Ectodermal cell (in vitro differentiated cells): ENCODE measurements around the gene BDP1.
"Not testable (repeated sequence)": the region's sequence is repeated elsewhere in the genome, so short reads cannot be mapped to it uniquely, and the experiment has no call there.

Experiments
- H3K27ac ChIP-seq: 2 replicates; pipeline ENCODE4 v1.7.0; 2013; ENCODE audit warnings: mild to moderate bottlenecking, low read depth, low read length; ENCODE audit not compliant: insufficient read depth, poor library complexity, severe bottlenecking
- H3K27me3 ChIP-seq: 2 replicates; pipeline ENCODE4 v1.7.0; 2013; ENCODE audit warnings: mild to moderate bottlenecking, low read length; ENCODE audit not compliant: insufficient read depth, control insufficient read depth, poor library complexity, severe bottlenecking
- H3K36me3 ChIP-seq: one replicate; pipeline ENCODE4 v1.7.0; 2013; ENCODE audit warnings: low read length; ENCODE audit not compliant: control insufficient read depth, insufficient read depth
- H3K4me1 ChIP-seq: one replicate; pipeline ENCODE4 v1.7.0; 2013; ENCODE audit warnings: low read length; ENCODE audit not compliant: control insufficient read depth, insufficient read depth
- H3K4me3 ChIP-seq: 2 replicates; pipeline ENCODE4 v1.7.0; 2013; ENCODE audit warnings: low read depth, low read length, control low read depth; ENCODE audit not compliant: insufficient read depth
- H3K9me3 ChIP-seq: 2 replicates; pipeline ENCODE4 v1.7.0; 2013; ENCODE audit warnings: mild to moderate bottlenecking, low read length, moderate library complexity; ENCODE audit not compliant: control insufficient read depth
- WGBS, 2 experiments: methylation state at CpG; one replicate each; pipeline ENCODE4 v1.1.7; 2013; ENCODE audit warnings: missing lambda C conversion rate in 2 of 2; 5-methylcytosine and 5-hydroxymethylcytosine counted together

Gene BDP1

DNA sequence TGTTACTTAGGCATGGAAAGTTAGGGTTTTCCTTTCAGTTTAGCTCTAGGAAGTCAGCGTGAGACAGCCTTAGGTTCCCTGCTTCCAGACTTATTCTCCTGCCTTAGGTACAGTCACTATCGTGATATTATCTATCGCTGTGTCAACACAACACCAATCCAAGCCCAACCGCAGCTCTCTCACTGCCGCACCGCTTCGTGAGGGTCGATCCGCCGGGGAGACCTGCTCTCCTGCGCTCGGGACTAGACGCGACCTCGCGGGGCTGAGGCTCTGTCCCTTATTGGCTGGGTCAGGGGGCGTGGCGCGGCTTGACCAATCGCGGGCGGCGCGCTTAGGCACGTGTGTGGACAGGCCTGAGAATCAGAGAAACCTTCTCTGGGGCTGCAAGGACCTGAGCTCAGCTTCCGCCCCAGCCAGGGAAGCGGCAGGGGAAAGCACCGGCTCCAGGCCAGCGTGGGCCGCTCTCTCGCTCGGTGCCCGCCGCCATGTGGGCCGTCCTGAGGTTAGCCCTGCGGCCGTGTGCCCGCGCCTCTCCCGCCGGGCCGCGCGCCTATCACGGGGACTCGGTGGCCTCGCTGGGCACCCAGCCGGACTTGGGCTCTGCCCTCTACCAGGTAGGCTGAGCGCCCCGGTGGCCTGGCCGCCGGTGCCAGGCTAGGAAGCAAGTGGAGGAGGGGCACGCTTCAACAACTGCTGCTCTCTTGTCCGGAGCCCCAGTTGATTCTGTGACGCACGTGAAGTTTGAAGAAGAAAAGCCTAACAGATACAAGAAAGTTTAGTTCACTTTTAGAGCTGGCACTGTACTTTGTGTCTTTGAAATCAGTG, 131.7 kb downstream of the BDP1 start, which contains the start of gene MCCC2:
Gene MCCC2, plus strand, starts transcription at position 400 of the 825 bp plus-strand sequence. Its CDS starts 86 bp downstream, at position 486.
- H3K36me3 ChIP-seq = no peaks in the 10 kb centered on the region
- peak within 1 kb of the TSS; percentile 73 for H3K4me3 ChIP-seq
- H3K27me3 ChIP-seq = no peaks in the 10 kb centered on the region
- peak within 1 kb of the TSS; percentile 69 for H3K27ac ChIP-seq
- no peaks in the 10 kb centered on the region for H3K4me1 ChIP-seq
- no peaks in the 10 kb centered on the region for H3K9me3 ChIP-seq
- WGBS, 2 experiments = 2 to 3% methylated on average over 56 of the region's 56 CpGs

GRCh38 chr5:71587766-71588532, 132.5 kb downstream of the BDP1 start:
- H3K4me3 ChIP-seq = peak overlapping the region; percentile 73
- no peaks in the 10 kb centered on the region for H3K4me1 ChIP-seq
- no peaks in the 10 kb centered on the region for H3K36me3 ChIP-seq
- peak overlapping the region; percentile 69 for H3K27ac ChIP-seq
- H3K9me3 ChIP-seq = no peaks in the 10 kb centered on the region
- no peaks in the 10 kb centered on the region for H3K27me3 ChIP-seq
- WGBS, 2 experiments = 75 to 78% methylated on average over 18 to 19 of the region's 19 CpGs

- H3K9me3 ChIP-seq = no peaks in the 10 kb centered on the region
- no peaks in the 10 kb centered on the region for H3K4me1 ChIP-seq
- no peak overlapping the region for H3K4me3 ChIP-seq
- H3K27ac ChIP-seq = no peak overlapping the region
- WGBS, 2 experiments = 96 to 97% methylated on average over 2 of the region's 2 CpGs
- H3K27me3 ChIP-seq = no peaks in the 10 kb centered on the region
- H3K36me3 ChIP-seq = no peaks in the 10 kb centered on the region
These were observed 133.1 kb downstream of the BDP1 start for GRCh38 chr5:71588533-71588885.

GRCh38 chr5:71589903-71590302, 134.5 kb downstream of the BDP1 start:
- 0% methylated on average over 1 of the region's 2 CpGs; no CpG with 5 or more reads in 1 of the 2 experiments for WGBS, 2 experiments
- no peaks in the 10 kb centered on the region for H3K4me1 ChIP-seq
- no peaks in the 10 kb centered on the region for H3K9me3 ChIP-seq
- H3K4me3 ChIP-seq = no peak overlapping the region
- H3K27me3 ChIP-seq = no peaks in the 10 kb centered on the region
- no peak overlapping the region for H3K27ac ChIP-seq
- H3K36me3 ChIP-seq = no peaks in the 10 kb centered on the region

GRCh38 chr5:71591100-71591499, 135.6 kb downstream of the BDP1 start:
- Histone ChIP-seq H3K4me1 (no peaks in the 10 kb centered on the region), H3K27me3 (no peaks in the 10 kb centered on the region), H3K36me3 (no peaks in the 10 kb centered on the region), H3K4me3 (no peak overlapping the region), H3K27ac (no peak overlapping the region), H3K9me3 (no peaks in the 10 kb centered on the region)

GRCh38 chr5:71596169-71596568, 140.7 kb downstream of the BDP1 start:
- 92 to 95% methylated on average over 4 of the region's 4 CpGs for WGBS, 2 experiments
- Histone ChIP-seq H3K4me3 (no peak overlapping the region), H3K9me3 (no peaks in the 10 kb centered on the region), H3K27ac (no peak overlapping the region), H3K4me1 (no peaks in the 10 kb centered on the region), H3K36me3 (peaks cover 11% of the 10 kb centered on the region), H3K27me3 (no peaks in the 10 kb centered on the region)

DNA sequence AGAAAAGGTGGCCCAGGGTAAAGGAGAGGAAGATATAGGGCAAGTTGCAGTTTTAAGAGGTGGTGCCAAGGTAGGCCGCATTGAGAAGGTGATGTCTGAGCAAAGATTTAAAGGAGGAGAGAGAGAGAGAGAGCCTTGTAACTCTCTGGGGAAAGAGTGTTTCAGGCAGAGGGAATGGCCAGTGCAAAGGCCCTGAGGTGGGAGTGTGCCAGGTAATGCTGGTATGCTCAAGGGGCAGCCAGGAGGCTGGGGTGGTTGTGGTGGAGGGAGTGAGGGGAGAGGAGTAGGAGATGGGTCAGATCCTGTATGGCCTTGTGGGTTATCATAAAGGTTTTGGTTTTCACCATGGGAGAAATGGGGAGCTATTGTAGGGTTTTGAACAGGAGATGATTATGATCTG, 141.6 kb downstream of the BDP1 start:
- H3K27ac ChIP-seq = no peak overlapping the region
- no peaks in the 10 kb centered on the region for H3K9me3 ChIP-seq
- no peak overlapping the region for H3K4me3 ChIP-seq
- H3K27me3 ChIP-seq = no peaks in the 10 kb centered on the region
- H3K36me3 ChIP-seq = peaks cover 14% of the 10 kb centered on the region
- no peaks in the 10 kb centered on the region for H3K4me1 ChIP-seq
- 92 to 97% methylated on average over 1 of the region's 1 CpG for WGBS, 2 experiments

DNA sequence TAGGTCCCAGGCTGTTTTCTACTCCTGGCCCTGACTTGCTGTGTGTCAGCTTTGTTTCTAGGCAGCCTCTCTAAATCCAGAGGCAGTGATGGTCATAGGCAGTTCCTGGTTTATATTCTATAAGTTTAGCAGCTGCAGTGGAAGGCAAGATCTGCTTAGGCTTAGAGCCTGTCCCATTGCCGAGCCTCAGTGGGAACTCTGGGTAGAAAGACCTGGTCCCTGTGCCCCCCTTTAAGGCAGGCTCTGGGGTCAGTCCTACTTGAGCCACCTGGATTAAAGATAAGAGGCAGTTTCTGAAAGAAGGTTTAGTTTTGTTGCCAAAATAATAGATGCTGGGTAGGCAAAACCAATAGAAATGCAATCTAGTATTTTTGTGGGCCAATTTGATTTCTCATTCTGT, 145.3 kb downstream of the BDP1 start:
- 95 to 97% methylated on average over 1 of the region's 1 CpG for WGBS, 2 experiments
- Histone ChIP-seq H3K4me1 (no peaks in the 10 kb centered on the region), H3K36me3 (peaks cover 22% of the 10 kb centered on the region), H3K4me3 (no peak overlapping the region), H3K27me3 (no peaks in the 10 kb centered on the region), H3K27ac (no peak overlapping the region), H3K9me3 (no peaks in the 10 kb centered on the region)

- no peaks in the 10 kb centered on the region for H3K27me3 ChIP-seq
- H3K9me3 ChIP-seq = no peaks in the 10 kb centered on the region
- H3K27ac ChIP-seq = no peak overlapping the region
- H3K4me1 ChIP-seq = no peaks in the 10 kb centered on the region
- WGBS, 2 experiments = 84 to 86% methylated on average over 5 to 6 of the region's 6 CpGs
- H3K36me3 ChIP-seq = peaks cover 22% of the 10 kb centered on the region
- H3K4me3 ChIP-seq = no peak overlapping the region
These were observed 146.0 kb downstream of the BDP1 start for GRCh38 chr5:71601222-71602026.

DNA sequence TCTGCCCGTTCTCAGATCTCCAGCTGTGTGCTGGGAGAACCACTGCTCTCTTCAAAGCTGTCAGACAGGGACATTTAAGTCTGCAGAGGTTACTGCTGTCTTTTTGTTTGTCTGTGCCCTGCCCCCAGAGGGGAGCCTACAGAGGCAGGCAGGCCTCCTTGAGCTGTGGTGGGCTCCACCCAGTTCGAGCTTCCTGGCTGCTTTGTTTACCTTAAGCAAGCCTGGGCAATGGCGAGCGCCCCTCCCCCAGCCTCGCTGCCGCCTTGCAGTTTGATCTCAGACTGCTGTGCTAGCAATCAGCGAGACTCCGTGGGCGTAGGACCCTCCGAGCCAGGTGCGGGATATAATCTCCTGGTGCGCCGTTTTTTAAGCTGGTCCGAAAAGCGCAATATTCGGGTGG, 154.5 kb downstream of the BDP1 start:
- H3K27me3 ChIP-seq, H3K9me3 ChIP-seq, H3K4me1 ChIP-seq, H3K27ac ChIP-seq, H3K4me3 ChIP-seq, H3K36me3 ChIP-seq: not testable (repeated sequence)
- WGBS, 2 experiments = 92 to 93% methylated on average over 5 to 8 of the region's 16 CpGs
